HG02885 (cell line): Measurements from ENCODE around the gene STOM.
"Not testable (repeated sequence)": the region's sequence is repeated elsewhere in the genome, so short reads cannot be mapped to it uniquely, and the experiment has no call there.

Source experiments
- ATAC-seq: cut with Tn5 transposase; IDR thresholded peaks from one replicate; pipeline ENCODE4 v1.9.1; 2021; ENCODE audit warnings: mild to moderate bottlenecking; ENCODE audit not compliant: unreplicated experiment, poor library complexity

STOM gene

DNA sequence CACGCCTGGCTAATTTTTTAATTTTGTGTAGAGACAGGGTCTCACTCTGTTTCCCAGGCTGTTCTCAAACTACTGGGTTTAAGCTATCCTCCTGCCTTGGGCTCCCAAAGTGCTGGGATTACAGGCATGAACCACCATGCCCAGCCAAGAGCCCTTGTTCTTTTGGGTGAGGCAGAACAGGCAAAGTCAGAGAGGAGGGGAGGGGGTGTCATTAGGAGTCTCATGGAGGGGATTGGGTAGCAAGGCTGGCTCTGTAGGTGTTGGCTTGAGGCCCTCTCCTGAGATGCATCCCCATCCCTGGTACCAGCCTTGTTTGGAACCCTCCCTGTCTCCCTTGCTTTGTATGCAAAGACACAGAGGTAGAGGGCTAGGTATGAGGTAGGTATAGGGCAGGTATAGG, 78.0 kb downstream of the STOM start:
- no peak for ATAC-seq

GRCh38 chr9:121291536-121291935, 78.5 kb downstream of the STOM start:
- not testable (repeated sequence) for ATAC-seq

DNA sequence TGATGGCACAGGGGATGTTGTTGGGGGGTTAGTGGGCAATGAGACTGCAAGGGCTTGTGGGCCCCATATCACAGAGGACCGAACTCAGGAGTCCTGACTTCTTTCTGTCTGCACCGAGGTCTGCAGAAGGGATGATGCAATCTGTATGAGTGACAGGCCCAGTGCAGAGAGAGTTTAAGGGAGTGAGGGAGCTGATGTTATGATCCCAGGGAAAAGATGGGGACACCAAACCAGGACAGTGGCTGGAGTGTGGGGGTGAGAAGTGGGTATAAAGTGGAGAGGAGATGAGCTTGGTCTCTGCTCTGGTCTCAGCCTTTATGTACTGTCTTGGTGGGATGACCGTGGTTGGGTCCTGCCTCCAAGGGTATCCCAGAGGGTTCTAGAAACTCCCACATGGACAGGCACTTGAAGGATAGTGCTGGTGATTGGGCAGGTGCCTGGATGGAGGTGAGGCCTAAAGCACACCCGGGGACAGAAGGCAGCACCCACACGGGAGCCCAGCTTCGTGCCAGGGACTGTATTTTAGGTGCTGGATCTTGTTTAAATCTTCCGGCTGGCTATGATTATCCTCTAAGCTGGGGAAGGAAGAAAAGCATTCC, 80.2 kb downstream of the STOM start:
- no peak for ATAC-seq

- ATAC-seq, result no peak
These were observed 80.9 kb downstream of the STOM start for GRCh38 chr9:121289026-121289771.
